ENCODE measurements around the gene CFDP1. TPM values are rescaled to one million over a fixed set of nuclear protein-coding genes. Genes with fewer than 3 reads are reported as not detected.

Gene CFDP1
- total and polyA plus RNA-seq, 5 experiments from 2014 or later, result 34.3 to 39.0 (median 34.9) TPM

DNA sequence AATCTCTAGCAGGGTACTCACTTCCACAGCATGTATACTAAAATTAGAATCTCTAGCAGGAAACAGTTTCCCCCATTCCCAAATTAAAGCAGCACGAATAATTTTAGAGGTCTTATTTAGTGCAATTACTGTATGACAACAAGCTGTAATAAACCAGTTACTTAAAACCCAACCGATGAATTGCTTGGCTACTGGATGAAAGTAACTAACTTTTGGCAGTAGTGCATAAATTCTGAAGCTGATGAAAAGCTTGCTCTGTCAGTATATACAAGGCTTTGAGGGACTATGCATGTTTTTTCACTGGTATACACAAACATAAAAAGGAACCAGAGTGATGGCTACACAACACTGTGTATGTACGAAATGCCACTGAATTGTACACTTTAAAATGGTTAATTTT is 89.4 kb downstream of the CFDP1 start:
- Mint-ChIP-seq H3K4me3 (no peak overlapping the region), H3K27me3 (peaks cover 0 to 12% (median 0%) of the 10 kb centered on the region in 5 donors), H3K36me3 (peaks cover 14 to 62% (median 37%) of the 10 kb centered on the region in 3 donors), H3K9me3 (no peaks in the 10 kb centered on the region), H3K4me1 (peaks cover 0 to 4% (median 0%) of the 10 kb centered on the region in 4 donors), H3K27ac (no peak overlapping the region)
- POLR2A ChIA-PET, result no interaction called here
- ATAC-seq (no peak), DNase-seq (no peak)

DNA sequence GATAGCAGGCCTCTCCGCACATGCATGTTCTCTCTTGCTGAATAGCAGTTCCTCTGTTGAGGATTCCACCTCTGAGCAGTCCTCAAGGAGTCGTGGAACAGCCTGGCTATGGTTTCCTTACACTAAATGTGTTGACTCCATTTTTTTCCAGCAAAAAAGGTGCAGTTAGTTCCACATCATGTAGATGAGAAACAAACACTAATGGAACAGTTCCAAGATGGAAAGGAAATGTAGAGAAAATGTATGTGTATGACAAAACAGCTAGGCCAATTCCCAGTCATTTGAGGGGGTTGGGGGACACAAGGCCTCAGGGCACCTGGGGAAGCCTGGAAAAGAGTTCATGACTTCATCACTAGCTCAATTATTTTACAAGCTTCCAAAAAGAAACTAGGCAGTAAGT is 90.0 kb downstream of the CFDP1 start:
- Mint-ChIP-seq H3K4me1 (peaks cover 0 to 4% (median 0%) of the 10 kb centered on the region in 4 donors), H3K27ac (no peak overlapping the region), H3K9me3 (no peaks in the 10 kb centered on the region), H3K4me3 (no peak overlapping the region), H3K27me3 (peaks cover 0 to 13% (median 0%) of the 10 kb centered on the region in 5 donors), H3K36me3 (peaks cover 18 to 63% (median 43%) of the 10 kb centered on the region in 3 donors)
- POLR2A ChIA-PET, result no interaction called here
- ATAC-seq (no peak), DNase-seq (no peak)

DNA sequence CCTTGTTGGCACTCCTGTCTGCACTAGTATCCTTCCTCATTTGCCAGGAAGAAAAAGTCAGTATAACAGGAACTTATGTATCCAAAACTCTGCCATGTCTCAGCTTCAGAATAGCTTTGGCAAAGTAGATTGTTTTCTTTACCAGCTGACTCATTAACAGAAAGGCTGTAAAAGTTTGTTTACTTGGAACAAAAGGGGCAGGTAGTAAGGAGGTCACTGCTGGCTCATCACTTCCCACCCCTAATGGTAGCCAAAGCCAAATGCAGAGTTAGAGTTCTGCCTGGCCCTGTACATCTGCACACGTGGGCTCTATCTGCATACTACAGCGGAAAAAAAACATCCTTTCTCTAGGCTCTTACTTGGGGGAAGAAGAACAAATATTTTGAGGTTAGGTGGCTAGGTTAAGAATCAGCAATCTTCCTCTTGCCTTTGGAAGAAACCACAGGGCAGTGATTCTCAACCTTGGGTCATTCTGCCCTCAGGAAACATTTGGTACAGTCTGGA is 90.9 kb downstream of the CFDP1 start:
- H3K9me3 Mint-ChIP-seq, result no peaks in the 10 kb centered on the region
- peaks cover 18 to 58% (median 41%) of the 10 kb centered on the region in 3 donors for H3K36me3 Mint-ChIP-seq
- no peak overlapping the region for H3K4me3 Mint-ChIP-seq

DNA sequence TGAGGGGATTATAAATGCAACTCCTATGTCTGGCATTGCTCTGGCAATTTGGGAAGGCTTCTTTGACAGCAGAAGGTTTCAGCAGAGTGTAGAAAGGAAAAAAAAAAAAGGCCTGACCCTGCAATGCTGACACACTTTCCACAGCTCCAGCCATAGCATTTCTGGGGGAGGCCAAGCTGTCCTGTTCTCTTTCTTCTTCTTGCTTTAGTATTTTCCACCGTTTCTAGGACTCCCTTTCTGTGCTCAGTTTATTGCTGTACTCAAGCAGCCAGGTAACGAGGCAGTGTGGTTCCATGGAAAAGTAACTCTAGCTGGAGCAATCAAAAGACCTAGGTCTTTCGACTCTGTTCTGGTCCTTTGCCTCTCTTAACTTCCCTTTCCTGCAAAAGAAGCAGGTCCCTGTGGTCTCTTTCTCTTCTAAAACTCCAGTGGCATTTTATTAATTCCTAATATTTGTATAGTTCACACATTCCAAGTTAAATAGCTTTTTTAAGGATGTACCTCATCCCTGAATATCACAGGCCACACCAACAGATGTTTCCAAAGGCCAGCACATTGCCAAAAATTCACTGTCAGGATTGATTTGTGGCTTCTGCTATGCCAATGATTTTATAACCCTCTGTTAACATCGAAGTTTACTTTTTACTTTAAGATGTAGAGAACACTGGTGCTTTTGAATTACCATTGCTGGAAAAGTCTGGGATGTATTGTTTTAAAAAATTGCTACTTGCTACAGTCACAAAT is 91.6 kb downstream of the CFDP1 start:
- H3K27ac Mint-ChIP-seq, result no peak overlapping the region
- POLR2A ChIA-PET, result no interaction called here
- H3K4me1 Mint-ChIP-seq, result peaks cover 0 to 4% (median 0%) of the 10 kb centered on the region in 4 donors
- DNase-seq (no peak), ATAC-seq (no peak)
- H3K27me3 Mint-ChIP-seq, result peaks cover 0 to 17% (median 0%) of the 10 kb centered on the region in 5 donors
- H3K36me3 Mint-ChIP-seq, result peaks cover 18 to 59% (median 41%) of the 10 kb centered on the region in 3 donors
- no peaks in the 10 kb centered on the region for H3K9me3 Mint-ChIP-seq
- no peak overlapping the region for H3K4me3 Mint-ChIP-seq

More for the DNA sequence above, 90.9 kb downstream of the CFDP1 start:
- peaks cover 0 to 4% (median 0%) of the 10 kb centered on the region in 4 donors for H3K4me1 Mint-ChIP-seq
- POLR2A ChIA-PET, result no interaction called here
- H3K27me3 Mint-ChIP-seq, result peaks cover 0 to 14% (median 0%) of the 10 kb centered on the region in 5 donors
- no peak overlapping the region for H3K27ac Mint-ChIP-seq
- ATAC-seq, result no peak
- no peak for DNase-seq

DNA sequence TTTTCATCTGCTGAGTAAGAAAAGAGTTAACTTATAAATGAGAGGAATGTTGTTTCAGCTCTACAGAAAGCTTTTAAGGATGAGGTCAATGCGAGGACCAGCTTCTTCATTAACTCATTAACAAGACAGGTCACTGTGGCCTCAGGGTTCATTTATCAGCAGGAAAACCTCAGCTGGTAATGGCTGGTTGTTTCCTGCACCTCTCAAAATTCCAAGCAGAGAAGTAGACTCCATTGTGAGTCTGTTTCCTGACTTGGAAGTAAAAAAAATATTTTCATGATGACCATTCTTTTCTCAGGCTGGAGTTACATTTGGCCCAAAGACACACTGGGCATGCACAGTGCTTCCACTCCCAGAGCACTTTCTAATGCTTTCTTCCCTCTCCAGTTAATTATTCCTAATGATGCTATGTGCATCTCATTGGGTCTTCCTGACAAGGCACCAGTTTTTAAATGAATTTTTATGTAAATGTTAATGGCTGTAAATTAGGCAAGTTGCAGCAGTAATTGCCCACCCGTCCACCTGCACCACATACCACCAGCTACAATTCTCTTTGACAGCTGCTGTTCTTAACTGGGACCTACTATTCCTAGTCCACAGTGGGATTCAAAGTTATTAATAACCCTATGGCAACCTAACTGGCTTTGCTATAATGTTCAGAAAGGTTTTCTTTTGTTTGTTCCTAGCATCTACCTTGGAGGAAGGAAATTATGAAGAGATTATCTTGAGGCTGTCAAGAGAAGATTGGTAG is 92.4 kb downstream of the CFDP1 start:
- H3K27me3 Mint-ChIP-seq, result peaks cover 0 to 23% (median 0%) of the 10 kb centered on the region in 5 donors
- H3K36me3 Mint-ChIP-seq, result peaks cover 15 to 51% (median 36%) of the 10 kb centered on the region in 3 donors
- DNase-seq, result no peak
- H3K27ac Mint-ChIP-seq, result no peak overlapping the region
- H3K9me3 Mint-ChIP-seq, result no peaks in the 10 kb centered on the region
- H3K4me3 Mint-ChIP-seq, result no peak overlapping the region
- POLR2A ChIA-PET, result no interaction called here
- H3K4me1 Mint-ChIP-seq, result peaks cover 0 to 2% (median 0%) of the 10 kb centered on the region in 4 donors
- ATAC-seq, result no peak

DNA sequence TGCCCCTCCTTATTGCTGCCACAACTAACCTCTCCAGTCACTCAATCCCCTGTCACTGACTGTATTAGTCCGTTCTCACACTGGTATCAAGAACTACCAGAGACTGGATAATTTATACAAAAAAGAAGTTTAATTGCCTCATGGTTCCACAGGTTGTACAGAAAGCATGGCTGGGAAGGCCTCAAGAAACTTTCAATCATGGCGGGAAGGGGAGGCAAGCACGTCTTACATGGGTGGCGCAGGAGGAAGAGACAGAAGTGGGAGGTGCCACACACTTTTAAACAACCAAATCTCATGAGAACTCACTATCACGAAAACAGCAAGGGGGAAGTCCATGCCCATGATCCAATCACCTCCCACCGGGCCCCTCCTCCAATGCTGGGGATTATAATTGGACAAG is 95.9 kb downstream of the CFDP1 start:
- DNase-seq (no peak), ATAC-seq (no peak)
- Mint-ChIP-seq H3K27ac (no peak overlapping the region), H3K4me3 (no peak overlapping the region), H3K27me3 (peaks cover 0 to 24% (median 0%) of the 10 kb centered on the region in 5 donors), H3K4me1 (peaks cover 9 to 23% (median 17%) of the 10 kb centered on the region in 4 donors), H3K9me3 (no peaks in the 10 kb centered on the region), H3K36me3 (peaks cover 13 to 32% (median 22%) of the 10 kb centered on the region in 3 donors)
- POLR2A ChIA-PET, result no interaction called here

DNA sequence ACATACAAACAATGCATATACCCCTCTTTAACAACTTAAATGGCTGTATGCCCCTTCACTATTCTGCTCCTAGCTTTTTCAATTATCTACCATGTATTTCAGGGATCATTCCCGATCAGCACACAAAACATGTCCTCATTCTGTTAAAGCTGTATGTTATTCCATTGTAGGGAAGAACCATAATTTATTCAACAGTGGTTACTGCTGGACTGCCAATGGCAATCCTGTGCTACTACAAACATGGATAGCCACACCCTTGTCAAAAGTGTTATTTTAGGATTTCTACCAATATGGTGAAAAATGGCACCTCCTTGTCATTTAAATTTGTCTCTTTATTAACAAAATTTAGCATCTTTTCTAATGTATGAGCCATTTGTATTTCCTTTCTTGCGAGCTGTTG is 96.8 kb downstream of the CFDP1 start:
- Mint-ChIP-seq H3K27me3 (peaks cover 0 to 24% (median 0%) of the 10 kb centered on the region in 5 donors), H3K4me1 (peaks cover 9 to 24% (median 17%) of the 10 kb centered on the region in 4 donors), H3K27ac (no peak overlapping the region), H3K36me3 (peaks cover 13 to 25% (median 22%) of the 10 kb centered on the region in 3 donors), H3K4me3 (no peak overlapping the region), H3K9me3 (no peaks in the 10 kb centered on the region)
- no peak for DNase-seq
- POLR2A ChIA-PET, result no interaction called here
- no peak for ATAC-seq

DNA sequence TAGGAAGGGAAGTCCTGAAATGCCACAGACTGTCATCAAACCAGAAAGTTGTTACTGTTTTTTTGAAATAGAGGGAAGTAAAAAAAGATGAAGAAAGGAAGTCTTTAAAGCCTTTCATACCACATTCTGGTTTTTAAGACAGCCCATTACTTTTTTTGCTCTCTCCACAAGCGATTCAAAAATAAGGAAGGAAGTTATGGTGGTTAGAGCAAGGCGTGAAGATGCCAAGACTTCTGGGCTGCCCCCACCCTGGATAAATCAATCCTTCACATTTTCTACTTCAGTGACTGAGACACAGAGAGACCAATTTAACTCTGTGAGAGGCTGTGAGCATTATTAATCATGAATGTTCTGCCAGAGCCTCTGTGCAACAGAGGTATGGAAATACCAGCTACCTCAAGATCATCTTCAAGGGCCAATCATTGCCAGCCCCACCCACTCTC is 99.6 kb downstream of the CFDP1 start:
- ATAC-seq (peak in 1 of 2 donors; percentile 44), DNase-seq (peak in 1 of 10 donors; percentile 2)
- POLR2A ChIA-PET, result interaction anchor here (0.7 kb wide), 1 partner anchor 26 kb away, joined by 5 read pairs; no protein-coding TSS in a partner anchor
- Mint-ChIP-seq H3K27ac (peak overlapping the region in 2 of 10 donors; percentile 0 to 63), H3K36me3 (peaks cover 2 to 19% (median 9%) of the 10 kb centered on the region in 3 donors), H3K27me3 (peaks cover 0 to 15% (median 0%) of the 10 kb centered on the region in 5 donors), H3K4me1 (peaks cover 9 to 28% (median 17%) of the 10 kb centered on the region in 4 donors), H3K9me3 (no peaks in the 10 kb centered on the region), H3K4me3 (peak overlapping the region in 4 of 10 donors; percentile 6 to 39 (median 28))

DNA sequence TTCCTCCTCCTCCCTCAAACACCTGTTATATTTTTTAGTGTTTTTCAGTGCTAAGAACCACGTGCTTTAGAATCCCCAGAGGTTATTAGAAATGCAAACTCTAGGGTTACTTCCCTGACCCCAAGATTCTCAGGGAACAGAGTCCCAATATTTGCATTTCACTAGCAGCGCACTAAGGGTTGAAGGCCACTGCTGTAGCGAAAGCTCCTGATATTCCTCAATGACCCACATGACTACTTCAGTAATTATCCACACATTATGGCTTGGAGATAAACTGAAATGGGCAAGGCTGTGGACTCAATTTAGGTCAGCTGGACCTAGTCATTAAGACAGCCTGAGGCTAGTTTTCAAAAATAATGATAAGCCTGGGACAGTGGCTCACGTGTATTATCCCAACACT is 103.4 kb downstream of the CFDP1 start:
- Mint-ChIP-seq H3K9me3 (no peaks in the 10 kb centered on the region), H3K27ac (no peak overlapping the region), H3K27me3 (peaks cover 0 to 15% (median 0%) of the 10 kb centered on the region in 5 donors), H3K4me3 (no peak overlapping the region), H3K36me3 (peaks cover 0 to 11% (median 5%) of the 10 kb centered on the region in 3 donors), H3K4me1 (peaks cover 26 to 38% (median 32%) of the 10 kb centered on the region in 4 donors)
- POLR2A ChIA-PET, result no interaction called here
- DNase-seq, result no peak
- ATAC-seq, result no peak

DNA sequence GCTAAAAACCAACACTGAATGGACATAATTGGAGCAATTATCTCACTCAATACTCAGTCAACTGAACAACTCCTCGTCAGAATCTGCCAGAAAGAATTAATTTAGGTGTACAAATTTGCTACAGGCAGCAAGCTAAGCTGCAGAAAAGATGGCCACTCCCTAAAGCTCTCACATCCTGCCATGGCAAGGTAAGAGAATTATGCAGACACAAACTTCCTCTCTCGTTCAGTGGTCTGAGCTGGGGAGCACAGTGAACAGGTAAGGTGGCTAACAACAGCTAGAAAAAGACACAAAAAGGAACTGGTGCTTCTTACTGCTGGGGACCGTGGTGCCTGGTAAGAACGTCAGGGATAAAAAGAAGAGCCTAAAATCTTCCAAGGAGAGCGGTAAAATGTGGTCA is 107.0 kb downstream of the CFDP1 start:
- peak overlapping the region in 9 of 10 donors; percentile 1 to 71 (median 54) for H3K4me3 Mint-ChIP-seq
- ATAC-seq (peak; percentile 67 to 83), DNase-seq (peak in 2 of 10 donors; percentile 39 to 41)
- H3K4me1 Mint-ChIP-seq, result peaks cover 15 to 24% (median 22%) of the 10 kb centered on the region in 4 donors
- peaks cover 0 to 15% (median 14%) of the 10 kb centered on the region in 3 donors for H3K36me3 Mint-ChIP-seq
- POLR2A ChIA-PET, result no interaction called here
- H3K9me3 Mint-ChIP-seq, result no peaks in the 10 kb centered on the region
- peak overlapping the region; percentile 9 to 87 (median 73) for H3K27ac Mint-ChIP-seq
- H3K27me3 Mint-ChIP-seq, result peaks cover 0 to 26% (median 0%) of the 10 kb centered on the region in 5 donors

DNA sequence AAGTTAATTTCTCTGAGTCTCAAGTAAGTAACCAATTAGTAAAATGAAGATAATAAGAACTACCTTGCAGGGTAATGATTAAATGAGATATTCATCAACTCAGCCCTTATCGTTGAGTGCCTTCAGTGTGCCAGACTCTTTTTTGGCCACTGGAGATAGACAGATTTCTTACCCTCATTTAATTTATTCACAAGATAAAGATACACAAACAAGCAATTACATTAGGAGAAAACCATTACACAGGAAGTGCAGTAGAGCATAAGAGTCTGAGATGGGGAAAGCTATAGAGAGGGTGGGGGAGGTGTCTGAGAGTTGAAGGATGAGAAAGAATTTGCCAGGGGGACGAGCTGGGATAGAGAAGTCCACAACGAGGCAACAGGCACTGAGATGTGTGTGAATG is 109.4 kb downstream of the CFDP1 start:
- Mint-ChIP-seq H3K27me3 (peaks cover 0 to 34% (median 0%) of the 10 kb centered on the region in 5 donors), H3K9me3 (no peaks in the 10 kb centered on the region), H3K4me1 (peaks cover 31 to 46% (median 39%) of the 10 kb centered on the region in 4 donors), H3K4me3 (no peak overlapping the region), H3K36me3 (peaks cover 0 to 14% (median 6%) of the 10 kb centered on the region in 3 donors), H3K27ac (no peak overlapping the region)
- DNase-seq (no peak), ATAC-seq (no peak)
- POLR2A ChIA-PET, result no interaction called here

DNA sequence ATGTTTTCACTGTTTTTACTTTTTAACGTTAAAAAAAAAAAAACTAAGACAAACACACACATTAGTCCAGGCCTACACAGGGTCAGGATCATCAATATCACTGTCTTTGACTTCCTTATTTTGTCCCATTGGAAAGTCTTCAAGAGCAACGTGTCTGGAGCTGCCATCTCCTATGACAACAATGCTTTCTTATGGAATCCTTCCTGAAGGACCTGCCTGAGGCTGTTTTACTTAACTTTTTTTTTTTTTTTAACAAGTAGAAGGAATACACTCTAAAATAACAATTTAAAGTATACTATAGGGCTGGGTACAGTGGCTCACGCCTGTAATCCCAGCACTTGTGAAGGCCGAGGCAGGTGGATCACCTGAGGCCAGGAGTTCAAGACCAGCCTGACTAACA is 110.1 kb downstream of the CFDP1 start:
- H3K4me1 Mint-ChIP-seq, result peaks cover 31 to 46% (median 39%) of the 10 kb centered on the region in 4 donors
- DNase-seq (no peak), ATAC-seq (no peak)
- H3K27me3 Mint-ChIP-seq, result peaks cover 0 to 34% (median 0%) of the 10 kb centered on the region in 5 donors
- no peaks in the 10 kb centered on the region for H3K9me3 Mint-ChIP-seq
- no peak overlapping the region for H3K4me3 Mint-ChIP-seq
- no peak overlapping the region for H3K27ac Mint-ChIP-seq
- POLR2A ChIA-PET, result no interaction called here
- H3K36me3 Mint-ChIP-seq, result peaks cover 0 to 14% (median 6%) of the 10 kb centered on the region in 3 donors
